Astrocyte (in vitro differentiated cells and primary cell): ENCODE data around the gene RPL10A. TPM values are rescaled to one million over a fixed set of nuclear protein-coding genes. Genes with fewer than 3 reads are reported as not detected.

Source experiments
- DNase-seq: peaks from one replicate; pipeline ENCODE4 v3.0.0-alpha.2; 2010; ENCODE audit warnings: low read depth
- FAIRE-seq: peaks from 2 replicates; lab custom pipeline; 2011; peaks lifted over from hg19 to GRCh38; lab: Jason Lieb, UNC
- H2AFZ ChIP-seq: 2 replicates; pipeline ENCODE4 v1.6.0; 2012; ENCODE audit warnings: low read depth, low read length, inconsistent platforms
- H3K27ac ChIP-seq: 2 replicates; pipeline ENCODE4 v1.5.1; 2011; ENCODE audit warnings: low read depth, low read length, inconsistent platforms
- H3K27me3 ChIP-seq: 2 replicates; pipeline ENCODE4 v1.6.0; 2011; ENCODE audit warnings: low read length, inconsistent platforms; ENCODE audit not compliant: insufficient read depth
- H3K36me3 ChIP-seq: 2 replicates; pipeline ENCODE4 v1.5.1; 2011; ENCODE audit warnings: low read length, inconsistent platforms; ENCODE audit not compliant: insufficient read depth
- H3K4me1 ChIP-seq: 2 replicates; pipeline ENCODE4 v1.5.1; 2011; ENCODE audit warnings: low read length, inconsistent platforms; ENCODE audit not compliant: insufficient read depth
- H3K4me2 ChIP-seq: 2 replicates; pipeline ENCODE4 v1.6.0; 2012; ENCODE audit warnings: low read length, inconsistent platforms
- H3K4me3 ChIP-seq: 2 replicates; pipeline ENCODE4 v1.5.1; 2011; ENCODE audit warnings: low read depth, mild to moderate bottlenecking, low read length, inconsistent platforms; ENCODE audit not compliant: insufficient read depth
- H3K79me2 ChIP-seq: 2 replicates; pipeline ENCODE4 v1.6.0; 2012; ENCODE audit warnings: mild to moderate bottlenecking, low read length, inconsistent platforms; ENCODE audit not compliant: insufficient read depth
- H3K9ac ChIP-seq: 2 replicates; pipeline ENCODE4 v1.6.0; 2012; ENCODE audit warnings: mild to moderate bottlenecking, low read length, inconsistent platforms
- H3K9me3 ChIP-seq: 2 replicates; pipeline ENCODE4 v1.5.1; 2012; ENCODE audit warnings: low read depth, mild to moderate bottlenecking, low read length, inconsistent platforms; ENCODE audit not compliant: insufficient read depth
- H4K20me1 ChIP-seq: 2 replicates; pipeline ENCODE4 v1.6.0; 2012; ENCODE audit warnings: low read length, inconsistent platforms; ENCODE audit not compliant: insufficient read depth
- H3K27ac Mint-ChIP-seq: one replicate; pipeline ENCODE4 v1.8.0; 2021; ENCODE audit warnings: mild to moderate bottlenecking, mixed read lengths; ENCODE audit not compliant: unreplicated experiment
- H3K27me3 Mint-ChIP-seq: one replicate; pipeline ENCODE4 v1.8.0; 2021; ENCODE audit warnings: low read depth, mixed read lengths; ENCODE audit not compliant: unreplicated experiment
- H3K36me3 Mint-ChIP-seq: one replicate; pipeline ENCODE4 v1.8.0; 2021; ENCODE audit warnings: low read depth, mixed read lengths; ENCODE audit not compliant: unreplicated experiment
- H3K4me1 Mint-ChIP-seq: one replicate; pipeline ENCODE4 v1.8.0; 2021; ENCODE audit warnings: low read depth, mixed read lengths; ENCODE audit not compliant: unreplicated experiment
- H3K4me3 Mint-ChIP-seq: one replicate; pipeline ENCODE4 v1.8.0; 2021; ENCODE audit warnings: mild to moderate bottlenecking, moderate library complexity, mixed read lengths; ENCODE audit not compliant: unreplicated experiment
- H3K9me3 Mint-ChIP-seq: one replicate; pipeline ENCODE4 v1.8.0; 2021; ENCODE audit warnings: mild to moderate bottlenecking, mixed read lengths; ENCODE audit not compliant: unreplicated experiment
- CTCF ChIP-seq: IDR thresholded peaks from 2 replicates; pipeline ENCODE4 v1.5.1; 2011; ENCODE audit warnings: low read depth, mild to moderate bottlenecking, inconsistent platforms, low read length, moderate library complexity; ENCODE audit not compliant: insufficient read depth
- EZH2 ChIP-seq: IDR thresholded peaks from 2 replicates; pipeline ENCODE4 v1.6.1; 2012; ENCODE audit warnings: mild to moderate bottlenecking, low read length, inconsistent platforms; ENCODE audit not compliant: insufficient read depth
- total RNA-seq: library from RNA; stranded (reverse); gene quantifications from 2 replicates; pipeline ENCODE4 v1.2.1, GENCODE V29; 2021

Gene RPL10A
- total RNA-seq, 1 donor from 2014 or later = 887 TPM

- H3K27me3 ChIP-seq = no peaks in the 10 kb centered on the region
- no peak for FAIRE-seq
- no peak overlapping the region for H3K4me2 ChIP-seq
- H3K36me3 ChIP-seq = no peaks in the 10 kb centered on the region
- no peak overlapping the region for H2AFZ ChIP-seq
- no peaks in the 10 kb centered on the region for H3K9me3 ChIP-seq
- H3K4me3 Mint-ChIP-seq = no peak overlapping the region
- H3K4me1 ChIP-seq = peaks cover 80% of the 10 kb centered on the region
- H3K27ac Mint-ChIP-seq = peak overlapping the region; percentile 69
- no peak overlapping the region for H3K4me3 ChIP-seq
- H4K20me1 ChIP-seq = peaks cover 52% of the 10 kb centered on the region
- H3K9ac ChIP-seq = no peak overlapping the region
- TF ChIP-seq EZH2 (no peak), CTCF (no peak)
- no peaks in the 10 kb centered on the region for H3K9me3 Mint-ChIP-seq
- no peak for DNase-seq
- peak overlapping the region; percentile 31 for H3K27ac ChIP-seq
- no peaks in the 10 kb centered on the region for H3K36me3 Mint-ChIP-seq
- no peaks in the 10 kb centered on the region for H3K27me3 Mint-ChIP-seq
- H3K4me1 Mint-ChIP-seq = peaks cover 64% of the 10 kb centered on the region
- peaks cover 97% of the 10 kb centered on the region for H3K79me2 ChIP-seq
Measured at GRCh38 chr6:35489066-35489465, 20.9 kb downstream of the RPL10A start.

GRCh38 chr6:35489995-35490791 lies 22.0 kb downstream of the RPL10A start:
- peak; percentile 67 for DNase-seq
- H3K27ac Mint-ChIP-seq = peak overlapping the region; percentile 89
- no peaks in the 10 kb centered on the region for H3K27me3 Mint-ChIP-seq
- H3K4me2 ChIP-seq = peak overlapping the region; percentile 88
- H3K4me3 Mint-ChIP-seq = peak overlapping the region; percentile 78
- H3K4me1 ChIP-seq = peaks cover 83% of the 10 kb centered on the region
- H3K9ac ChIP-seq = peak overlapping the region; percentile 67
- H4K20me1 ChIP-seq = peaks cover 52% of the 10 kb centered on the region
- TF ChIP-seq CTCF = no peak
- TF ChIP-seq EZH2 = no peak
- peaks cover 2% of the 10 kb centered on the region for H3K36me3 Mint-ChIP-seq
- H3K27me3 ChIP-seq = no peaks in the 10 kb centered on the region
- H3K4me3 ChIP-seq = peak overlapping the region; percentile 37
- peaks cover 1% of the 10 kb centered on the region for H3K9me3 Mint-ChIP-seq
- peak overlapping the region; percentile 60 for H2AFZ ChIP-seq
- no peak for FAIRE-seq
- no peaks in the 10 kb centered on the region for H3K36me3 ChIP-seq
- H3K79me2 ChIP-seq = peaks cover 97% of the 10 kb centered on the region
- peaks cover 61% of the 10 kb centered on the region for H3K4me1 Mint-ChIP-seq
- no peaks in the 10 kb centered on the region for H3K9me3 ChIP-seq
- peak overlapping the region; percentile 62 for H3K27ac ChIP-seq
